ENCODE results near the gene SYS1.

SYS1 gene

DNA sequence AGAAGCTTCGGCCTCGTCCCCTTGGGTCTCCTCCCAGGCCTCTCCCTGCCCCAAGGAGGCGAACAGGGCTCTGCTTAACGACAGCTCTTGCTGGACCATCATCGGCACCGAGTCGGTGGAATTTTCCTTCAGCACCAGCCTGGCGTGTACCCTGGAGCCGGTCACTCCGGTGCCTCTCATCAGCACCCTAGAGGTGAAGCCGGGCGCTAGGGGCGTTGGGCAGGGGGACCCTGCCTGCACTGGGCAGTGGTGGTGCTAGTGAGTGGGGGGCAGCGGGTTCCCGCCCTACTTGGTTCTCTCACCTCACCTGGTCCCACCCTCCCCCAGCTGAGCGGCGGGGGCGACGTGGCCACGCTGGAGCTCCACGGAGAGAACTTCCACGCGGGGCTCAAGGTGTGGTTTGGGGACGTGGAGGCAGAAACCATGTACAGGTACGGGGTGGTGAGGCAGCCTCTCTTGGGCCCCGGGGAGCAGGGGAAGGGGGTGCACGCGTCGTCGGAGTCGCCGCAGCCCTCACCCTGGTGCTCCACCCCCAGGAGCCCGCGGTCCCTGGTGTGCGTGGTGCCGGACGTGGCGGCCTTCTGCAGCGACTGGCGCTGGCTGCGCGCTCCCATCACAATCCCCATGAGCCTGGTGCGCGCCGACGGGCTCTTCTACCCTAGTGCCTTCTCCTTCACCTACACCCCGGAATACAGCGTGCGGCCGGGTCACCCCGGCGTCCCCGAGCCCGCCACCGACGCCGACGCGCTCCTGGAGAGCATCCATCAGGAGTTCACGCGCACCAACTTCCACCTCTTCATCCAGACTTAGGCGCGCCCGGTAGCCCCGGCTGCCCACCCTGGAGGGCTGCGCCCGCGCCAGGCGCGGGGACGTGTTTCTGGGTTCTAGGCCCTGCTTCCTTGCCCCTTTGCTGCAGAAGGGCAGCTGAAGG lies 46.5 kb upstream of the SYS1 start:
- no peak for ATAC-seq
- TF ChIP-seq ISL1 (CRISPR knock-in tag; IDR thresholded peaks at IDR 0.05) (no peak), PPARA (CRISPR knock-in tag; IDR thresholded peaks at IDR 0.05; ENCODE audit: borderline replicate concordance) (no peak), BACH2 (CRISPR knock-in tag; IDR thresholded peaks at IDR 0.05; ENCODE audit: borderline replicate concordance) (no peak)

DNA sequence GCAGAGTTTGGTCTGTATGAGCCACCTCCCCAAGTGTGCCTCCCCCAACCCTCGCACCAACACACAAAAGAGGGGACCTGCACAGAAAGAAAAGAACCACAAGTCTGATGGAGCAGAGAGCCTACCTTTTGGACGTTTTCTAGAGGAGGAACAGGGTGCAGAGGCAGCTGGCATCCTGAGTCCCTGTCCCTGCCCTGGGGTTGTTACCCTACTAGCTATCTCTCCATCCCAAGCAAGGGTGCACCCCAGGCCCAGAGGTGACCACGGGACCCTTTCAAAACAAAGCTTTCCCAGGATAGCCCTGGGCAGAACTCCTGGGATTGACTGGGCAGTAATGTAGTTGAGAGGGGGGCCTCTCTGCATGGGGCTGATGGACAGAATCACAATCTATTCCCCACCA lies 45.1 kb upstream of the SYS1 start:
- ATAC-seq, result no peak
- TF ChIP-seq RARB (CRISPR knock-in tag; IDR thresholded peaks at IDR 0.05) (no peak), PPARA (CRISPR knock-in tag; IDR thresholded peaks at IDR 0.05; ENCODE audit: borderline replicate concordance) (no peak)

DNA sequence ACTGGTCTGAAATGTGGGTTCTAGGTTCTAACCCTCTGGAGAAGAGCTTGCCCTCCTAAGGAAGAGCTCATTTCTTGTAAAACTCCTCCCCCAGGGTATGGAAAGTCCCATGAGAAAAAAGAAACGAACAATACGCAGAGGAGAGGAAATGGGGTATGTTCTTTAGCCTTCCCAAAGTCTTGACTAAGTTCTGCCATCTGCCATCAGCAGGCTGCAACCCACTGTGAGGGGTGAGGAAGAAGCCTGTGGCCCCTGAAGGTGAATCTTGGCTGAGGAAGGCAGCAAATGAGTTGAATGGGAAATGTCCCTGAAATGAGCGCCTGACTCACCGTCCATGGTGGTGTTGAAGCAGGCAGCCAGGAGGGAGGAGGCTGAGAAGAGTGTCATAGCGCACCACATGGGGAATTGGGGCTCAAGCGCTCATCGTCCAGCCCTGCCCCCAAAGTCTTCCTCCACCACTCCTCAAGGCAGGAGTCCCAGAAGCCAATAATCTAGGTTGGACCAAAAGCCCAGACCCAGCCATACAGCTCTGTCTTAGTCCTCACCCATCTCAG lies 44.5 kb upstream of the SYS1 start:
- TF ChIP-seq ZNF8 (CRISPR knock-in tag; IDR thresholded peaks at IDR 0.05), result no peak
- TF ChIP-seq GLIS3 (CRISPR knock-in tag; IDR thresholded peaks at IDR 0.05), result no peak
- no peak for TF ChIP-seq ZNF565 (CRISPR knock-in tag; conservative IDR thresholded peaks at IDR 0.05; ENCODE audit: low read depth)
- no peak for TF ChIP-seq ISL1 (CRISPR knock-in tag; IDR thresholded peaks at IDR 0.05)
- no peak for TF ChIP-seq RARB (CRISPR knock-in tag; IDR thresholded peaks at IDR 0.05)
- no peak for TF ChIP-seq TCF4 (CRISPR knock-in tag; IDR thresholded peaks at IDR 0.05; ENCODE audit: borderline replicate concordance)
- TF ChIP-seq, protein P1, sequence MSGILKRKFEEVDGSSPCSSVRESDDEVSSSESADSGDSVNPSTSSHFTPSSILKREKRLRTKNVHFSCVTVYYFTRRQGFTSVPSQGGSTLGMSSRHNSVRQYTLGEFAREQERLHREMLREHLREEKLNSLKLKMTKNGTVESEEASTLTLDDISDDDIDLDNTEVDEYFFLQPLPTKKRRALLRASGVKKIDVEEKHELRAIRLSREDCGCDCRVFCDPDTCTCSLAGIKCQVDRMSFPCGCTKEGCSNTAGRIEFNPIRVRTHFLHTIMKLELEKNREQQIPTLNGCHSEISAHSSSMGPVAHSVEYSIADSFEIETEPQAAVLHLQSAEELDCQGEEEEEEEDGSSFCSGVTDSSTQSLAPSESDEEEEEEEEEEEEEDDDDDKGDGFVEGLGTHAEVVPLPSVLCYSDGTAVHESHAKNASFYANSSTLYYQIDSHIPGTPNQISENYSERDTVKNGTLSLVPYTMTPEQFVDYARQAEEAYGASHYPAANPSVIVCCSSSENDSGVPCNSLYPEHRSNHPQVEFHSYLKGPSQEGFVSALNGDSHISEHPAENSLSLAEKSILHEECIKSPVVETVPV (CRISPR knock-in tag; IDR thresholded peaks at IDR 0.05), result no peak
- TF ChIP-seq TOX (CRISPR knock-in tag; IDR thresholded peaks at IDR 0.05; ENCODE audit: borderline replicate concordance), result no peak
- no peak for TF ChIP-seq ESRRG (CRISPR knock-in tag; IDR thresholded peaks at IDR 0.05)
- TF ChIP-seq, protein P2, sequence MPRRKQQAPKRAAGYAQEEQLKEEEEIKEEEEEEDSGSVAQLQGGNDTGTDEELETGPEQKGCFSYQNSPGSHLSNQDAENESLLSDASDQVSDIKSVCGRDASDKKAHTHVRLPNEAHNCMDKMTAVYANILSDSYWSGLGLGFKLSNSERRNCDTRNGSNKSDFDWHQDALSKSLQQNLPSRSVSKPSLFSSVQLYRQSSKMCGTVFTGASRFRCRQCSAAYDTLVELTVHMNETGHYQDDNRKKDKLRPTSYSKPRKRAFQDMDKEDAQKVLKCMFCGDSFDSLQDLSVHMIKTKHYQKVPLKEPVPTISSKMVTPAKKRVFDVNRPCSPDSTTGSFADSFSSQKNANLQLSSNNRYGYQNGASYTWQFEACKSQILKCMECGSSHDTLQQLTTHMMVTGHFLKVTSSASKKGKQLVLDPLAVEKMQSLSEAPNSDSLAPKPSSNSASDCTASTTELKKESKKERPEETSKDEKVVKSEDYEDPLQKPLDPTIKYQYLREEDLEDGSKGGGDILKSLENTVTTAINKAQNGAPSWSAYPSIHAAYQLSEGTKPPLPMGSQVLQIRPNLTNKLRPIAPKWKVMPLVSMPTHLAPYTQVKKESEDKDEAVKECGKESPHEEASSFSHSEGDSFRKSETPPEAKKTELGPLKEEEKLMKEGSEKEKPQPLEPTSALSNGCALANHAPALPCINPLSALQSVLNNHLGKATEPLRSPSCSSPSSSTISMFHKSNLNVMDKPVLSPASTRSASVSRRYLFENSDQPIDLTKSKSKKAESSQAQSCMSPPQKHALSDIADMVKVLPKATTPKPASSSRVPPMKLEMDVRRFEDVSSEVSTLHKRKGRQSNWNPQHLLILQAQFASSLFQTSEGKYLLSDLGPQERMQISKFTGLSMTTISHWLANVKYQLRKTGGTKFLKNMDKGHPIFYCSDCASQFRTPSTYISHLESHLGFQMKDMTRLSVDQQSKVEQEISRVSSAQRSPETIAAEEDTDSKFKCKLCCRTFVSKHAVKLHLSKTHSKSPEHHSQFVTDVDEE (CRISPR knock-in tag; IDR thresholded peaks at IDR 0.05), result no peak
- TF ChIP-seq OSR1 (CRISPR knock-in tag; IDR thresholded peaks at IDR 0.05), result no peak
- no peak for TF ChIP-seq PPARA (CRISPR knock-in tag; IDR thresholded peaks at IDR 0.05; ENCODE audit: borderline replicate concordance)
- no peak for TF ChIP-seq ZC3H10 (CRISPR knock-in tag; IDR thresholded peaks at IDR 0.05)
- TF ChIP-seq ZNF70 (CRISPR knock-in tag; IDR thresholded peaks at IDR 0.05), result no peak
- TF ChIP-seq ZFP3 (CRISPR knock-in tag; IDR thresholded peaks at IDR 0.05), result no peak
- TF ChIP-seq, protein P3, sequence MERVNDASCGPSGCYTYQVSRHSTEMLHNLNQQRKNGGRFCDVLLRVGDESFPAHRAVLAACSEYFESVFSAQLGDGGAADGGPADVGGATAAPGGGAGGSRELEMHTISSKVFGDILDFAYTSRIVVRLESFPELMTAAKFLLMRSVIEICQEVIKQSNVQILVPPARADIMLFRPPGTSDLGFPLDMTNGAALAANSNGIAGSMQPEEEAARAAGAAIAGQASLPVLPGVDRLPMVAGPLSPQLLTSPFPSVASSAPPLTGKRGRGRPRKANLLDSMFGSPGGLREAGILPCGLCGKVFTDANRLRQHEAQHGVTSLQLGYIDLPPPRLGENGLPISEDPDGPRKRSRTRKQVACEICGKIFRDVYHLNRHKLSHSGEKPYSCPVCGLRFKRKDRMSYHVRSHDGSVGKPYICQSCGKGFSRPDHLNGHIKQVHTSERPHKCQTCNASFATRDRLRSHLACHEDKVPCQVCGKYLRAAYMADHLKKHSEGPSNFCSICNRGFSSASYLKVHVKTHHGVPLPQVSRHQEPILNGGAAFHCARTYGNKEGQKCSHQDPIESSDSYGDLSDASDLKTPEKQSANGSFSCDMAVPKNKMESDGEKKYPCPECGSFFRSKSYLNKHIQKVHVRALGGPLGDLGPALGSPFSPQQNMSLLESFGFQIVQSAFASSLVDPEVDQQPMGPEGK (CRISPR knock-in tag; IDR thresholded peaks at IDR 0.05; ENCODE audit: borderline replicate concordance), result no peak
- TF ChIP-seq SNAI2 (CRISPR knock-in tag; IDR thresholded peaks at IDR 0.05), result no peak
- TF ChIP-seq, protein P4, sequence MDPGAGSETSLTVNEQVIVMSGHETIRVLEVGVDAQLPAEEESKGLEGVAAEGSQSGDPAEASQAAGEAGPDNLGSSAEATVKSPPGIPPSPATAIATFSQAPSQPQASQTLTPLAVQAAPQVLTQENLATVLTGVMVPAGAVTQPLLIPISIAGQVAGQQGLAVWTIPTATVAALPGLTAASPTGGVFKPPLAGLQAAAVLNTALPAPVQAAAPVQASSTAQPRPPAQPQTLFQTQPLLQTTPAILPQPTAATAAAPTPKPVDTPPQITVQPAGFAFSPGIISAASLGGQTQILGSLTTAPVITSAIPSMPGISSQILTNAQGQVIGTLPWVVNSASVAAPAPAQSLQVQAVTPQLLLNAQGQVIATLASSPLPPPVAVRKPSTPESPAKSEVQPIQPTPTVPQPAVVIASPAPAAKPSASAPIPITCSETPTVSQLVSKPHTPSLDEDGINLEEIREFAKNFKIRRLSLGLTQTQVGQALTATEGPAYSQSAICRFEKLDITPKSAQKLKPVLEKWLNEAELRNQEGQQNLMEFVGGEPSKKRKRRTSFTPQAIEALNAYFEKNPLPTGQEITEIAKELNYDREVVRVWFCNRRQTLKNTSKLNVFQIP (CRISPR knock-in tag; IDR thresholded peaks at IDR 0.05; ENCODE audit: borderline replicate concordance, low read depth), result no peak
- TF ChIP-seq BACH2 (CRISPR knock-in tag; IDR thresholded peaks at IDR 0.05; ENCODE audit: borderline replicate concordance), result no peak
- no peak for TF ChIP-seq ARNTL (CRISPR knock-in tag; IDR thresholded peaks at IDR 0.05; ENCODE audit: borderline replicate concordance, low read depth)
- ATAC-seq, result no peak

All from SK-N-SH treated with all-trans-retinoic acid at 6 μM for 48 hours (cell line).